Activated naive CD8-positive, alpha-beta T cell treated with anti-CD3 and anti-CD28 coated beads, Interleukin-2, amount 10 ng/mL, durations not matched to agents 7 days and 5 days (primary cell): Measurements from ENCODE around the gene GSAP. TPM values are rescaled to one million over a fixed set of nuclear protein-coding genes. Genes with fewer than 3 reads are reported as not detected.

Source experiments
- ATAC-seq: fragments of 150-1000 bp; cut with Tn5 transposase; one replicate; pipeline ENCODE4 v1.10.0; 2021; ENCODE audit warnings: low read depth, moderate library complexity
- POLR2A ChIA-PET: fragments of 350-600 bp; sonication (Branson Sonifier 250); formaldehyde crosslinking; loops from one replicate; lab custom pipeline; 2021; ENCODE audit warnings: antibody characterized with exemption; lab: Charles Lee
- DNase-seq: peaks from one replicate; pipeline ENCODE4 v3.0.0; 2021
- H3K27ac Mint-ChIP-seq: one replicate; pipeline ENCODE4 v1.8.0; 2022; ENCODE audit warnings: mild to moderate bottlenecking, mixed read lengths
- H3K27me3 Mint-ChIP-seq: one replicate; pipeline ENCODE4 v1.8.0; 2022; ENCODE audit warnings: mild to moderate bottlenecking, moderate library complexity, mixed read lengths
- H3K36me3 Mint-ChIP-seq: one replicate; pipeline ENCODE4 v1.8.0; 2021; ENCODE audit warnings: mild to moderate bottlenecking, mixed read lengths
- H3K4me1 Mint-ChIP-seq: one replicate; pipeline ENCODE4 v1.8.0; 2021; ENCODE audit warnings: mixed read lengths
- H3K4me3 Mint-ChIP-seq: one replicate; pipeline ENCODE4 v1.8.0; 2022; ENCODE audit warnings: mild to moderate bottlenecking, moderate library complexity, mixed read lengths
- H3K9me3 Mint-ChIP-seq: one replicate; pipeline ENCODE4 v1.8.0; 2021; ENCODE audit warnings: mixed read lengths
- total RNA-seq, 2 experiments: library from RNA; stranded (reverse); gene quantifications; one replicate each; pipeline ENCODE4 v1.2.3, GENCODE V29; 2021

GSAP gene
- total RNA-seq, 2 experiments from 2014 or later = 8.3 to 9.3 TPM

DNA sequence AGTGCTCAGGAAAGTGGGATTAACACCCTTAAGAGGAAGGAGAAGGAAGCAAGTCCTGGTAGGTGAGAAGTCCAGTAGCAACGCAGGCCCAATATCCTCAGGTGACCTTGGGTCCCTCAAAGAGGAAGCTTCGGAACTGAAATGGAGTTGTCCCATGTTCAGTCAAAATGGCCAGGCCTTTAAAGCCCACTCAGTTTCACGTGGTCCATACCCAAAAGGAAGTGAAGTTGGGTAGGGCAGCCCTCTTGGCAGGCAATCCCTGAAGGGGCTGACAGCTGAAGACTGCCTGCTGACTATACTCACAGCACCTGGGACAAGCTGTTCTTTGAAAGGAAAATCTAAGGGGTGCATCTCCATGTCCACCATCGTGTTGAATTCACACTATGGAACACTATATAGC lies 3.0 kb downstream of the GSAP start:
- Mint-ChIP-seq H3K4me1 (peaks cover 13% of the 10 kb centered on the region), H3K27ac (no peak overlapping the region), H3K4me3 (no peak overlapping the region), H3K27me3 (peaks cover 16% of the 10 kb centered on the region), H3K9me3 (no peaks in the 10 kb centered on the region), H3K36me3 (peaks cover 3% of the 10 kb centered on the region)
- ATAC-seq = no peak
- POLR2A ChIA-PET = interaction anchor here (1.7 kb wide), 1 partner anchor 15 kb away, joined by 3 read pairs; no protein-coding TSS in a partner anchor
- DNase-seq = no peak

DNA sequence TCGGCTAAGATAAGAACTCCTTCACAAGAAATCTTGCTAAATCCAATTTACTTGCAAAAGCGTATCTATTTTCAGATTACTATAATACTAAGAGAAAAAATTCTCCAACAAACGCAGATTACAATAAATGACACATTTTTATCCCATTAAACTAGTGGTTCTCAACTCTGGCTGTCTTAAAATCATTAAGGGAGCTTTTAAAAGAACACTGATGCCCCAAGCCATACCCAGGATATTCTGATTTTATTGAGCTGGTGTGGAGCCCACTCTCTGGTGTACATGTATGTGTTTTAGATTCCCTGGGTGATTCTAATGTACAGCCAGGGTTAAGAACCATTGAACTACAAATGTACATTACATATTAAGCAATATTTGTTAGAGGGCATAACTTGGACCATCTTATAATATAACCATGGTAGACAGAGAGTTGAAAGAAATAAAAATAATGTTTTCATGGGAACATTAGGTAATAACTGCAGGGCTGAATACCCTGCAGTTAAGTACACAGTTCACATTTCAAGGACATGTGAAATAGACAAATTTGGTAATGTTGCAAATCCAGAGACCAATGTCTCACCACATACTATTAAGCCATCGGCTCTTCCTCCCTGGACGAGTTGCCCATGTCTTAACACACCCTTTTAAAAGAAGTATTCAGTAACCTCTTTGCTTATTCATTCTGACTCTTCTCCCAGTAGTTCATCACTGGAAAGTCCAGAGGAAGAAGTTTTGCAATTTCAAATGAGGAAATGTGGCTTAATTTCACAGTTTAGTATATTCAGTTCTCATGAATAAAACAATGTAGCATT lies 6.2 kb downstream of the GSAP start:
- no peak for DNase-seq
- POLR2A ChIA-PET = no interaction called here
- Mint-ChIP-seq H3K27me3 (peaks cover 7% of the 10 kb centered on the region), H3K27ac (no peak overlapping the region), H3K4me3 (no peak overlapping the region), H3K4me1 (peaks cover 4% of the 10 kb centered on the region), H3K9me3 (no peaks in the 10 kb centered on the region), H3K36me3 (peaks cover under 1% of the 10 kb centered on the region)
- no peak for ATAC-seq

DNA sequence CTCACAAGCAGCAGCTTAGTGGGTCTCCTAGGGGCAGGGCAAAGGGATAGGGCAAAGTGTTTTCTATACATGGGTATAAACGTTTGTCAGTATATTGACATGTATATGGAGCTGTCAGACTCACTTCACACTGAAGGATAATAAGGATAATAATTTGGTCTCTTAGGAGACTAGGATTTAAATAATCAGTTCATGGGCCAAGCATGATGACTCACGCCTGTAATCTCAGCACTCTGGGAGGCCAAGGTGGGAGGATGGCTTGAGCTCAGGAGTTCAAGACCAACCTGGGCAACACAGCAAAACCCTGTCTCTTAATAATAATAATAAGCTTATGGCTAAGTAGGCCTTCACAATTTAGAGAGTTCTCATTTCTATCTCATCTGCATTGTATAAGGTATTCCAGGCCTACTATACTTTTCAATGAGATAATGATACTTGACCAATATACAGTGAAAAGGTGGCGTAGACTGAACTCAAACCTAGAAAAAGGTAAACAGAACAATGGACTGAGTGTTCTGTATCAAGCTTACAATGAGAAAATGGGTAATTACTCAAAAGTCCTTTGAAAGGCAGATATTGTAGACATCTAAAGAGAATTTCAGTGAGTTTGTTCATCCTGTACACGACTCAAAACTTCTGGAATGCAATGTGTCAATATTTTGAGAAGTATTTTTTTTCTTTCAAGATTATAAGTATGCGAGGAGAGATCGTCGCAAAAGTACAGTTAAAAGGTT lies 7.0 kb downstream of the GSAP start:
- no peak overlapping the region for H3K27ac Mint-ChIP-seq
- no peaks in the 10 kb centered on the region for H3K36me3 Mint-ChIP-seq
- POLR2A ChIA-PET = no interaction called here
- H3K9me3 Mint-ChIP-seq = no peaks in the 10 kb centered on the region
- H3K4me1 Mint-ChIP-seq = no peaks in the 10 kb centered on the region
- no peak overlapping the region for H3K4me3 Mint-ChIP-seq
- no peak for ATAC-seq
- no peak for DNase-seq
- peaks cover 3% of the 10 kb centered on the region for H3K27me3 Mint-ChIP-seq

DNA sequence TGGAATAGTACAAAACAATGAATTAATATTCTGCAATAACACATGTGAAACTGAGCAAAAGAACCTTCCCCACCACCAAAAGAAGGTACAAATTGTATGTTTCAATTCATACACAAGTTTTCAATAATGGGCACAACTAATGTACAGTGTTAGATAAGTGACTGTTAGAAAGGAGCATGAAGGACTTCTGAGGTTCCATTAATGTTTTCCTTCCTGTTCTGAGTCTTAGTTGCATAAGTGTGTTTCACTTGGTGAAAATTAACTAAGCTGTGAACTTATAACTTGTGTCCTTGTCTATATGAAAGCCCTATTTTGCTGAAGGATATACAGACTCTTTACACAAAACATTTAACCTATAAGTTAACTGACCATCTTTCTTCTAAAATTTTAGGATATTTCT lies 8.2 kb downstream of the GSAP start:
- Mint-ChIP-seq H3K9me3 (no peaks in the 10 kb centered on the region), H3K27me3 (no peaks in the 10 kb centered on the region), H3K4me3 (no peak overlapping the region), H3K36me3 (no peaks in the 10 kb centered on the region), H3K4me1 (no peaks in the 10 kb centered on the region), H3K27ac (no peak overlapping the region)
- no peak for DNase-seq
- no peak for ATAC-seq
- POLR2A ChIA-PET = interaction anchor here (0.6 to 1.8 kb wide), 2 partner anchors 7 to 263 kb away, joined by 4 read pairs; no protein-coding TSS in a partner anchor

DNA sequence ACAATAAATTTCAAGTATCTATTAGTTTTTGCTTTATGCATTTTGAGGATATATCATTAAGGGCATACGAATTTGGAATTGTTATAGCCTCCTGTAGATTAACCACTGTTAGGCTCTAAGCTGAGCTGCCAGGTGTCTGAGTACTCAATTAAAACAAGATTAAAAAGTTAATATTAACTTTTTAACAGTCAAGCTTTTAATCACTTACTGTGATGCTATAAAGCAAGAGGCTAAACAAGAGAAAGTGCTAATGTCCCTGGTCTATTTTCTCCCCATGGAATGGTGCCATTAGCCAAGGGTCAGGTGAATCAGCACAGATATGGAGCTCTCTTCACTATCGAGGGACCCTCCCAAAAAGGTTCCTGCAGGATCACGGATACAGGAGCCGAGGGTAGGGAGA lies 9.7 kb downstream of the GSAP start:
- Mint-ChIP-seq H3K36me3 (no peaks in the 10 kb centered on the region), H3K4me3 (no peak overlapping the region), H3K9me3 (no peaks in the 10 kb centered on the region), H3K27me3 (no peaks in the 10 kb centered on the region), H3K27ac (no peak overlapping the region), H3K4me1 (no peaks in the 10 kb centered on the region)
- DNase-seq (no peak), ATAC-seq (no peak)
- POLR2A ChIA-PET = interaction anchor here (1.8 kb wide), 1 partner anchor 8 kb away, joined by 4 read pairs; no protein-coding TSS in a partner anchor

DNA sequence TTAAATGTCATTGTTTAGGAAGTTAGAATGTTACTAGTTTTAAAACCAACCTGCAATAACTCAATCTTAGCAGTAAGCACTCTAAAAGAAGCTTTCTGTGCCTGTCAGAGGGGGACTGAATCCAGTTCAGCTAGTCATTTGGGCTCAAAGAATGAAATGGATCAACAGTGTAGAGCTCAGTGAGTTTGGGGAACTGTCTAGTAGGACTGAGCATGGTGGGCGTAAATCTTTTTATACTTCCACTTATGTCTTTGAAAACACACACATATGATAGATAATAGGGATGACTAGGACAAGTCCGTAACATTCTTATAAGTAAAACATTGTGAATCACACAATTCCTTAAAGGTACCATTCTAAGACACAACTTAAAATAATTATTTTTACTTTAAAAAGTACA lies 11.5 kb downstream of the GSAP start:
- POLR2A ChIA-PET = no interaction called here
- Mint-ChIP-seq H3K9me3 (peaks cover 2% of the 10 kb centered on the region), H3K36me3 (peaks cover 7% of the 10 kb centered on the region), H3K4me1 (peaks cover 2% of the 10 kb centered on the region), H3K27me3 (no peaks in the 10 kb centered on the region), H3K27ac (no peak overlapping the region), H3K4me3 (no peak overlapping the region)
- ATAC-seq (no peak), DNase-seq (no peak)

DNA sequence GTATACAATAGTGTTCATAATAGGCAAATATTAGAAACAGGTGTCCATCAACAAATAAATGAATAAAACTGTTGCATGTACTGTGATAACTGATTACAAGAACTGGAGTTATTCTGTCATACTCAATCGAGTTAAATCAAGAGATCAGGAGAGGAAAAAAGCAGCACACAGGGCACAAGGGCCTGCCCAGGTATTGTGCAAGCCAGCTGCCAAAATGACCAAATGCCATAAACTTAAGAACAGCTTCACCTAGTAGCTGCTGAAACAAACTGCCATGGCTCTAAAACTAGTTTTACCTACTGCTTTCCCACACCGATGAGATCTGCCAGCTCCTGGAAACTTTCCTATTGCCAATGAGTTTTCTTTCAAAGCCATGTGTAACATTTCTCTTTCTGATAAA lies 12.2 kb downstream of the GSAP start:
- H3K27me3 Mint-ChIP-seq = no peaks in the 10 kb centered on the region
- peaks cover 5% of the 10 kb centered on the region for H3K9me3 Mint-ChIP-seq
- ATAC-seq = no peak
- POLR2A ChIA-PET = no interaction called here
- peaks cover 2% of the 10 kb centered on the region for H3K4me1 Mint-ChIP-seq
- no peak overlapping the region for H3K27ac Mint-ChIP-seq
- peaks cover 10% of the 10 kb centered on the region for H3K36me3 Mint-ChIP-seq
- no peak overlapping the region for H3K4me3 Mint-ChIP-seq
- DNase-seq = no peak

DNA sequence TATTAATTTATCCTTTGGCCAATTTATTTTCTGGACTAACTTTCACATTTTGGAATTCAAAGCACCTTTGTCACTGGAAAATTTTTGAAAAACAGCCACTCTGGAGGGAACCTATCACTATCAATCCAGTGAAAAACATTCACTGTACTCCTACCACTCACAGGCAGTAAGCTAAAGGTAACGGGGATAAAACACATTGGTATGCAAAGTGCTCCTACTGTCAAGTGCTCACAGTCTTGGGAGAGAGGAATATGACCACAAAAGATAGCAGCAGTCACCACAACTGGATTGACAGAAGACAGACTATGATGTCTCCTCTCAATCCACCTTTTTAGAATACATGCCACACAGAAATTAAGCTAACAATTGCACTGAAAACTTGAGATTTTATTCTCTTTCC lies 13.3 kb downstream of the GSAP start:
- H3K4me1 Mint-ChIP-seq = peaks cover 2% of the 10 kb centered on the region
- POLR2A ChIA-PET = no interaction called here

DNA sequence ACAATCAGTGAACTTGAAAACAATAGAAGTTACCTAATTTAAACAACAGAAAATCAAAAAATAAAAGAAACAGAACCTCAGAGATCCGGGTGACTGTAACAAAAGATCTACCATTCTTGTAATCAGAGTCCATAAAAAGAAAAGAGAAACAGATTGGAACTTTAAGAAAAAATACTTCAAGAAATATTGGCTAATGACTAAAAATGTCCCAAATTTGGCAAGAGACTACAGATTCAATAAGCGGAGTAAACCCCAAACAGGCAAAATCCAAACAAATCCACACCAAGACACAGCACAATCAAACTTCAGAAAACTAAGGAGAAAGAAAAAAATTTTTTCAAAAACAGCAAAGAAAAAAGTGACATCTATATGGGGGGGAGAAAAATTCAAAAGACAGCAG lies 15.1 kb downstream of the GSAP start:
- Mint-ChIP-seq H3K36me3 (peaks cover 12% of the 10 kb centered on the region), H3K27ac (no peak overlapping the region), H3K27me3 (no peaks in the 10 kb centered on the region), H3K4me1 (peaks cover 2% of the 10 kb centered on the region), H3K9me3 (peaks cover 5% of the 10 kb centered on the region), H3K4me3 (no peak overlapping the region)
- POLR2A ChIA-PET = no interaction called here
- ATAC-seq = no peak
- no peak for DNase-seq

More for the DNA sequence above, 13.3 kb downstream of the GSAP start:
- H3K4me3 Mint-ChIP-seq = no peak overlapping the region
- no peaks in the 10 kb centered on the region for H3K27me3 Mint-ChIP-seq
- H3K27ac Mint-ChIP-seq = no peak overlapping the region
- peaks cover 5% of the 10 kb centered on the region for H3K9me3 Mint-ChIP-seq
- H3K36me3 Mint-ChIP-seq = peaks cover 10% of the 10 kb centered on the region
- ATAC-seq = no peak
- DNase-seq = no peak

DNA sequence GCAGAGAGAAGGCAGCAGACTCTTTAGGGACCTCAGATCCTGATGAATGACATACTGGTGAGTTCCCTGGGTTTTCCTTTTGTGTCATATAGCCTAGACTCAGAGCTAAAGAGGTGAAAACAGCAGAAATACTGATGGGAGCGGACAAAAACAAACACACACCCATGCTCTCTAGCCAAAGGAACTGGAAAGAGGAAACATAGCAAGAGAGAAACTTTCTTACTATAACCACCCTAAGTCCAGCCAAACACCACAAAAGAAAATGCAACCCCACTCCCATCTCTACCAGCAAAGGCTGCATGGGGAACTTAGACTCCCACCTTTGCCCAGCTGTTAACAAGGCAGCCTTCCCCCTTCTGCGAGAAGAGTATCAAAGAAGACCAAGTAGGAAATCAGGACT lies 16.3 kb downstream of the GSAP start:
- H3K4me3 Mint-ChIP-seq = no peak overlapping the region
- peaks cover 2% of the 10 kb centered on the region for H3K4me1 Mint-ChIP-seq
- no peak overlapping the region for H3K27ac Mint-ChIP-seq
- no peaks in the 10 kb centered on the region for H3K27me3 Mint-ChIP-seq
- DNase-seq = no peak
- POLR2A ChIA-PET = no interaction called here
- H3K9me3 Mint-ChIP-seq = peaks cover 5% of the 10 kb centered on the region
- no peak for ATAC-seq
- H3K36me3 Mint-ChIP-seq = peaks cover 16% of the 10 kb centered on the region

DNA sequence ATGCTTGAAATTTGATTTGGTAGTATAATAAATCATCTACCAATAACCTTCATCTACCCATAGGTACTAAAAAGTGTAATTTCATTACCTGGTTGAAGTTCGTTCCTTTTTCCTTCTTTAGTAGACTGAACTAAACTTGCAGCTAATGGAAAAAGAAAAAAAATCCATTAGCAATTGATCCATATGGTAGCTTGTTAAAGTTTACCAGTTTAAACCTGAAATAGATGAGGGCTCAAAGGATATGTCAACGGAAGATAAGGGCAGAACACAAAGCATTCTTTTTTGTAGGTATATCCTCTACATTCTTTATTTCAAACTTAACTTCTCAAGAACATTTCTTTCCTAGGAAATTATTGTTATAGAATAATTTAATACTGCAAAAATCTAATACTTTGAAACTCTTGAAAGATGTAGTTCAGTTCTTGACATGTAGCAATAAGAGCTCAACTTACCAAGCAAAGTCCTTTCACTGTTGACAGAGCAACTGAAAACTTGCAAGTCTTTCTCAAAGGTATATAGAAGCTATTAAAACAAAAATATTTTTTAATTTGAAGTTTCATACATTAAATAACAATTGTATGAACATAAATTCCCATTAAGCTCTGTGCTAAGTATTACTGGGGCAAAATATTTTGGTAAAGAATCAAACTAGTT lies 19.1 kb downstream of the GSAP start:
- peaks cover 20% of the 10 kb centered on the region for H3K36me3 Mint-ChIP-seq
- no peaks in the 10 kb centered on the region for H3K27me3 Mint-ChIP-seq
- DNase-seq = no peak
- H3K9me3 Mint-ChIP-seq = peaks cover 5% of the 10 kb centered on the region
- no peak overlapping the region for H3K4me3 Mint-ChIP-seq
- POLR2A ChIA-PET = interaction anchor here (0.7 kb wide), 1 partner anchor 35 kb away, joined by 9 read pairs; no protein-coding TSS in a partner anchor
- H3K27ac Mint-ChIP-seq = no peak overlapping the region
- peaks cover 11% of the 10 kb centered on the region for H3K4me1 Mint-ChIP-seq
- no peak for ATAC-seq

DNA sequence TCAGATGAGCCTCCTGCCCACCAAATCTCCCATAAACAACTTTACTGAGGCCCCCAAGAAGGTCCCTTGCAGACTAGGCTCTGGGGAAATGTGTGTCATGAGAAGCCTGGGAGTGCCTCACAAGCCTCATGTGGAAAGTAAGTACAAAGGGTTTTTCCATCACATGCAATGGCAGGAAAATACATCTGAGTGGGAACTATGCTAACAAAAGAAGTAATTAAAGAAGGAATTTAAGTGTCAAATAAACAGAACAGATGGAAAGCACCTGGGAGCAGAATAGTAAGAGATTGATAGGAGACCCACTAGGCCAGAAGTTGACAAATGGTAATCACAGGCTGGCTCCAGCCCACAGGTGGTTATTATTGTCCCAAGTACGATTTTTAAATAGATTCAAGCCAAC lies 20.5 kb downstream of the GSAP start:
- no peak for DNase-seq
- Mint-ChIP-seq H3K27ac (no peak overlapping the region), H3K9me3 (peaks cover 5% of the 10 kb centered on the region), H3K36me3 (peaks cover 18% of the 10 kb centered on the region), H3K27me3 (no peaks in the 10 kb centered on the region), H3K4me3 (no peak overlapping the region), H3K4me1 (peaks cover 9% of the 10 kb centered on the region)
- no peak for ATAC-seq
- POLR2A ChIA-PET = no interaction called here

DNA sequence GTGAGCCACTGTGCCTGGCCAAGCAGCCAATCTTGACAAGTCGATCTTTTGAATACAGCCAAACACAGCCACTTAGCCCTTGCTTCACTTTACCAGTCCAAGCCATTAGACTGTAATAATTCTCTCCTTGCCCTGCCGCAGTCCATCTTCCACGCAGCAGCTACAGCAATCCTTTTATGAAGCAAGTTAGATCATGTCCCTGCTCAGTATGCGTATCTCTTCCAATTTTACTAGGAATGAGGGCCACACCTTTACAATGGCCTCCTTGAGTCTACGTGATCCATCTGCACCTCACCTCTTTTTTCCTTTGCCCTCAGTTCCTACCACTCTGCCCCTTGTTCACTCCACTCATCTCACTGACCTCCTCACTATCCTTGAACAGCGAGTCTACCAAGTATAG lies 22.2 kb downstream of the GSAP start:
- POLR2A ChIA-PET = no interaction called here
- H3K9me3 Mint-ChIP-seq = no peaks in the 10 kb centered on the region
- H3K4me1 Mint-ChIP-seq = peaks cover 9% of the 10 kb centered on the region
- ATAC-seq (no peak), DNase-seq (no peak)
- H3K4me3 Mint-ChIP-seq = no peak overlapping the region
- peaks cover 15% of the 10 kb centered on the region for H3K36me3 Mint-ChIP-seq
- no peak overlapping the region for H3K27ac Mint-ChIP-seq
- no peaks in the 10 kb centered on the region for H3K27me3 Mint-ChIP-seq
